Panc1 (cell line): ENCODE data around the gene PARP2. TPM values are rescaled to one million over a fixed set of nuclear protein-coding genes. Genes with fewer than 3 reads are reported as not detected.

Experiments
- ATAC-seq: fragments of 200-7000 bp; cut with Tn5 transposase; 2 replicates; pipeline ENCODE4 v1.9.1; 2020; ENCODE audit warnings: mild to moderate bottlenecking, moderate library complexity
- BruUV-seq: library from RNA; stranded (reverse); fragments of 400-500 nt; replicated peaks from 2 replicates; lab custom pipeline; 2021; lab: Mats Ljungman, UMichigan
- CTCF ChIA-PET: fragments of 300-600 bp; sonication (Branson Sonifier 250); formaldehyde crosslinking; loops from one replicate; lab custom pipeline; 2022; ENCODE audit warnings: antibody characterized with exemption; lab: Charles Lee
- POLR2A ChIA-PET: fragments of 300-600 bp; sonication (Branson Sonifier 250); formaldehyde crosslinking; loops from one replicate; lab custom pipeline; 2022; ENCODE audit warnings: antibody characterized with exemption; lab: Charles Lee
- DNase-seq: peaks from one replicate; pipeline ENCODE4 v3.0.0-alpha.2; 2010; ENCODE audit warnings: low read depth, low spot score
- H3K27ac ChIP-seq: 2 replicates; pipeline ENCODE4 v1.5.1; 2011; ENCODE audit warnings: mild to moderate bottlenecking, low read length, inconsistent platforms
- H3K27me3 ChIP-seq: fragments of 200-500 bp; sonication (Bioruptor generic); 2 replicates; pipeline ENCODE4 v1.6.0; 2014; ENCODE audit warnings: low read length, inconsistent platforms; ENCODE audit not compliant: control insufficient read depth, insufficient read depth
- H3K36me3 ChIP-seq: fragments of 200-500 bp; sonication (Bioruptor generic); 2 replicates; pipeline ENCODE4 v1.5.1; 2014; ENCODE audit warnings: inconsistent platforms, mild to moderate bottlenecking, low read length, moderate library complexity; ENCODE audit not compliant: control insufficient read depth, insufficient read depth
- H3K4me1 ChIP-seq: 2 replicates; pipeline ENCODE4 v1.5.1; 2011; ENCODE audit warnings: inconsistent platforms, mild to moderate bottlenecking, low read length, moderate library complexity; ENCODE audit not compliant: control insufficient read depth, insufficient read depth
- H3K4me3 ChIP-seq, 2 experiments: 2 replicates each; pipeline ENCODE4 v1.5.1; 2011 to 2012; ENCODE audit warnings: low read depth in 2 of 2, low read length in 2 of 2, mild to moderate bottlenecking in 2 of 2, inconsistent platforms in 1 of 2, moderate library complexity in 1 of 2
- H3K9me3 ChIP-seq: fragments of 200-500 bp; sonication (Bioruptor generic); 2 replicates; pipeline ENCODE4 v1.5.1; 2014; ENCODE audit warnings: low read depth, mild to moderate bottlenecking, inconsistent platforms, low read length, moderate library complexity; ENCODE audit not compliant: control insufficient read depth, insufficient read depth
- CTCF ChIP-seq: fragments of 450-650 bp; IDR thresholded peaks from 2 replicates; pipeline ENCODE4 v1.5.1; 2017; ENCODE audit warnings: mild to moderate bottlenecking
- POLR2AphosphoS5 ChIP-seq: IDR thresholded peaks from 2 replicates; pipeline ENCODE4 v1.6.1; 2012; ENCODE audit warnings: mild to moderate bottlenecking, low read depth, low read length, moderate library complexity
- REST ChIP-seq, 2 experiments: IDR thresholded peaks; 2 replicates each; pipeline ENCODE4 v1.6.1; 2011 to 2012; ENCODE audit warnings: low read depth in 2 of 2, control low read depth in 1 of 2, low read length in 1 of 2, mild to moderate bottlenecking in 1 of 2, moderate library complexity in 1 of 2; ENCODE audit not compliant: insufficient read depth in 1 of 2
- SIN3A ChIP-seq: IDR thresholded peaks from 2 replicates; pipeline ENCODE4 v1.6.1; 2012; ENCODE audit warnings: low read depth, mild to moderate bottlenecking, low read length, moderate library complexity, borderline replicate concordance; ENCODE audit not compliant: insufficient read depth
- TCF7L2 ChIP-seq: IDR thresholded peaks from 2 replicates; pipeline ENCODE4 v1.6.1; 2011; ENCODE audit warnings: mild to moderate bottlenecking, low read depth, low read length, inconsistent platforms
- in situ Hi-C: cut with HindIII; loops from 2 replicates; pipeline ENCODE4 v1.10.0; 2016; ENCODE audit warnings: low sequenced_read_pairs, low pct_unique_long_range_greater_than_20kb
- intact Hi-C: fragments of 100-400 bp; cut with micrococcal nuclease; formaldehyde crosslinking; loops from one replicate; pipeline ENCODE4 v1.10.0; 2022; ENCODE audit not compliant: unreplicated experiment
- total RNA-seq: library from RNA; stranded (reverse); gene quantifications from one replicate; pipeline ENCODE4 v1.2.1, GENCODE V29; 2021; ENCODE audit not compliant: unreplicated experiment

PARP2 gene
- total RNA-seq, 1 experiment from 2014 or later = 26.6 TPM

- DNase-seq (no peak), ATAC-seq (no peak)
- Histone ChIP-seq H3K9me3 (no peaks in the 10 kb centered on the region), H3K36me3 (peaks cover 12% of the 10 kb centered on the region; the same call in 1 of the 2 replicates), H3K4me1 (no peaks in the 10 kb centered on the region), H3K4me3 (no peak overlapping the region), H3K27me3 (no peaks in the 10 kb centered on the region), H3K27ac (no peak overlapping the region)
- CTCF ChIA-PET = no interaction called here
- in situ Hi-C loops = no loop called here
- no TSS peak for BruUV-seq
- POLR2A ChIA-PET = no interaction called here
- intact Hi-C loops = no loop called here
- no peak for TF ChIP-seq POLR2AphosphoS5
- no peak for TF ChIP-seq REST (IDR thresholded peaks at IDR 0.05; ENCODE audit: insufficient read depth in 1 of 2, low read depth in 2 of 2, low read length in 1 of 2)
- no peak for TF ChIP-seq CTCF
- no peak for TF ChIP-seq SIN3A
- TF ChIP-seq TCF7L2 = no peak
These were observed 29.4 kb upstream of the PARP2 start for GRCh38 chr14:20314026-20314425.

- intact Hi-C loops = no loop called here
- ChIA-PET CTCF (no interaction called here), POLR2A (no interaction called here)
- in situ Hi-C loops = no loop called here
- BruUV-seq = no TSS peak
- Histone ChIP-seq H3K9me3 (no peaks in the 10 kb centered on the region), H3K36me3 (peaks cover 19% of the 10 kb centered on the region), H3K4me3 (no peak overlapping the region), H3K27ac (no peak overlapping the region), H3K27me3 (no peaks in the 10 kb centered on the region), H3K4me1 (no peaks in the 10 kb centered on the region)
- no peak for DNase-seq
- TF ChIP-seq TCF7L2 (no peak), CTCF (no peak), SIN3A (no peak), POLR2AphosphoS5 (no peak)
- ATAC-seq = no peak
These were observed 25.7 kb upstream of the PARP2 start for GRCh38 chr14:20317720-20318119.
